Parathyroid adenoma (tissue), 2 donors: ENCODE data around the gene HLA-DMB.

Experiments used
- H2AFZ ChIP-seq: fragments of 300-600 bp; sonication (generic); one replicate; pipeline ENCODE4 v1.7.0; 2017; ENCODE audit warnings: antibody characterized with exemption, mild to moderate bottlenecking
- H3K27ac ChIP-seq: fragments of 300-600 bp; sonication (generic); one replicate; pipeline ENCODE4 v1.7.0; 2017
- H3K27me3 ChIP-seq: fragments of 300-600 bp; sonication (generic); one replicate; pipeline ENCODE4 v1.7.0; 2017; ENCODE audit warnings: low read length; ENCODE audit not compliant: control insufficient read depth, insufficient read depth
- H3K36me3 ChIP-seq: fragments of 300-600 bp; sonication (generic); one replicate; pipeline ENCODE4 v1.7.0; 2017; ENCODE audit warnings: low read length; ENCODE audit not compliant: control insufficient read depth, insufficient read depth
- H3K4me1 ChIP-seq: fragments of 300-600 bp; sonication (generic); one replicate; pipeline ENCODE4 v1.7.0; 2017; ENCODE audit warnings: control low read depth
- H3K4me2 ChIP-seq: fragments of 300-600 bp; sonication (generic); one replicate; pipeline ENCODE4 v1.7.0; 2017; ENCODE audit warnings: low read length
- H3K4me3 ChIP-seq: fragments of 300-600 bp; sonication (generic); one replicate; pipeline ENCODE4 v1.7.0; 2017; ENCODE audit warnings: low read depth, low read length
- H3K79me2 ChIP-seq: fragments of 300-600 bp; sonication (generic); one replicate; pipeline ENCODE4 v1.7.0; 2017; ENCODE audit warnings: control low read depth
- H3K9ac ChIP-seq: fragments of 300-600 bp; sonication (generic); one replicate; pipeline ENCODE4 v1.7.0; 2017; ENCODE audit warnings: mild to moderate bottlenecking
- H3K9me3 ChIP-seq: fragments of 300-600 bp; sonication (generic); one replicate; pipeline ENCODE4 v1.7.0; 2017; ENCODE audit warnings: low read length; ENCODE audit not compliant: control insufficient read depth
- CTCF ChIP-seq: fragments of 300-600 bp; sonication (generic); IDR thresholded peaks from one replicate; pipeline ENCODE4 v1.7.0; 2017; ENCODE audit warnings: antibody characterized with exemption, mild to moderate bottlenecking
- donor health status: primary hyperparathyroidism.

HLA-DMB gene

DNA sequence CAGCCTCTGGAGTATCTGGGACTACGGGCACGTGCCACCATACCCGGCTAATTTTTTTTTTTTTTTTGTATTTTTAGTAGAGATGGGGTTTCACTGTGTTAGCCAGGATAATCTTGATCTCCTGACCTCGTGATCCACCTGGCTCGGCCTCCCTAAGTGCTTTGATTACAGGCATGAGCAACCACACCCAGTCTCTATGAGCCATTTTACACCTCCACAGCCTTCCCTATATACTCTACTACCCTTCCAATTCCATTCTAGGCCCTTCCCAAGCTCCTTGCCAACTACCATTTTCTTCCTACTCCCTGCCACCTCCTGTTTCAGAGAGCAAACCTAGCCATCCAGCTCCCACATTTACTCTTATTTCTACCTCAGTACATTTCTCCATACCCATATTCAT lies 19.7 kb upstream of the HLA-DMB start:
- H3K4me1 ChIP-seq: peaks cover 4% of the 10 kb centered on the region

GRCh38 chr6:32956176-32956575 lies 15.3 kb upstream of the HLA-DMB start:
- H3K9me3 ChIP-seq: no peaks in the 10 kb centered on the region
- H3K36me3 ChIP-seq: no peaks in the 10 kb centered on the region
- H3K4me3 ChIP-seq: no peak overlapping the region
- H3K27me3 ChIP-seq: no peaks in the 10 kb centered on the region
- no peak overlapping the region for H3K4me2 ChIP-seq
- peaks cover 13% of the 10 kb centered on the region for H3K79me2 ChIP-seq
- no peak for TF ChIP-seq CTCF
- no peak overlapping the region for H2AFZ ChIP-seq
- peaks cover 6% of the 10 kb centered on the region for H3K4me1 ChIP-seq
- no peak overlapping the region for H3K27ac ChIP-seq
- no peak overlapping the region for H3K9ac ChIP-seq

More for the DNA sequence above, 19.7 kb upstream of the HLA-DMB start:
- Histone ChIP-seq H3K27me3 (no peaks in the 10 kb centered on the region), H3K4me3 (no peak overlapping the region), H3K79me2 (peaks cover 14% of the 10 kb centered on the region), H2AFZ (no peak overlapping the region), H3K36me3 (no peaks in the 10 kb centered on the region), H3K9ac (no peak overlapping the region), H3K9me3 (no peaks in the 10 kb centered on the region), H3K27ac (no peak overlapping the region), H3K4me2 (no peak overlapping the region)
- TF ChIP-seq CTCF: no peak

DNA sequence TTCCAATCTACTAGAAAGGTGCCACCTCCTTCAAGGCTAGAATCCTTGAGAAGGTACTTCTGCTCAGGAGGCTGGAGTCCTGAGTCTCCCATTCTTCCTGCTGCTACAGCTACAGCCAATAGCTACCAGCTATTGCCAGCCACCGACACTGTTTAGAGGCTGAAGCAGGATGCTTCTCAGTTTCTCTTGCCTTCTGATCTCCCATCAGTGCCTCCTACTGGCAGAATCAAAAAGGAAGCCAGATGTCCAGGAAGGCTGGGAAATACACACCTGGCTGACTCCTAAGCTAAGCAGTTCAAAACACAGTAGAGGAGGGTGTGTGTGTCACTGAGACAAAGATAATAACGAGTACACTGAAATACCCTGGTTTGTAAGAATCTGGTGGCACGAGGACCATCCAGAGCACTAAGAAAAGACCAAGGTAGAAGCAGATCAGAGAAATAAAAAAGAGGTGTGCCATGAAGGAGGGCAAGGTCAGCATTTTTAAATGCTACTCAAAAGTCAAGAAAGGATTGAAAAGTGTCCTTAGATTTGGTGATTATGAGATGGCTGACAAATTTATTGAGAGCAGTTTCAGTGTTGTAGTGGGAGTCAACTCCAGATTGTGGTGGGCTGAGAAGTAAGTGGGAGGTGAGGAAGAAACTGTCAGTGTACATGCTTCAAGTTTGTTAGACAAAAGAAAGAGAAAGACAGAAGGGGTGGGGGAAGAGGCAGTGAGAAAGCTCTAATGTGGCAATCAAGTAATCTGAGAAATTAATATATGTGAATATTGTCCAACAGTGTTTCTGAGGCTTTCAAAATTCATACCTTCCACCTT lies 14.4 kb upstream of the HLA-DMB start:
- peak; percentile 38 for TF ChIP-seq CTCF
- no peaks in the 10 kb centered on the region for H3K36me3 ChIP-seq

GRCh38 chr6:32954267-32954666 lies 13.4 kb upstream of the HLA-DMB start:
- Histone ChIP-seq H3K27me3 (no peaks in the 10 kb centered on the region), H3K36me3 (no peaks in the 10 kb centered on the region)

More for the DNA sequence above, 14.4 kb upstream of the HLA-DMB start:
- Histone ChIP-seq H3K4me1 (peaks cover 6% of the 10 kb centered on the region), H3K79me2 (peaks cover 9% of the 10 kb centered on the region), H3K4me3 (no peak overlapping the region), H3K4me2 (no peak overlapping the region), H3K9me3 (no peaks in the 10 kb centered on the region), H3K9ac (no peak overlapping the region), H3K27me3 (no peaks in the 10 kb centered on the region), H2AFZ (no peak overlapping the region), H3K27ac (no peak overlapping the region)

More at GRCh38 chr6:32954267-32954666, 13.4 kb upstream of the HLA-DMB start:
- Histone ChIP-seq H3K4me3 (no peak overlapping the region), H3K9ac (no peak overlapping the region), H3K4me1 (peaks cover 6% of the 10 kb centered on the region), H3K4me2 (no peak overlapping the region), H2AFZ (no peak overlapping the region), H3K9me3 (no peaks in the 10 kb centered on the region), H3K27ac (no peak overlapping the region), H3K79me2 (peaks cover 5% of the 10 kb centered on the region)
- TF ChIP-seq CTCF: no peak
